ENCODE results near the gene TMEM121B. TPM values are rescaled to one million over a fixed set of nuclear protein-coding genes. Genes with fewer than 3 reads are reported as not detected.

TMEM121B gene
- total RNA-seq, 4 donors from 2014 or later = 0.51 to 1.7 (median 0.85) TPM

GRCh38 chr22:17145021-17145680 lies 24.0 kb upstream of the TMEM121B start:
- no peak for TF ChIP-seq CTCF (IDR thresholded peaks at IDR 0.05; ENCODE audit: low read depth)

DNA sequence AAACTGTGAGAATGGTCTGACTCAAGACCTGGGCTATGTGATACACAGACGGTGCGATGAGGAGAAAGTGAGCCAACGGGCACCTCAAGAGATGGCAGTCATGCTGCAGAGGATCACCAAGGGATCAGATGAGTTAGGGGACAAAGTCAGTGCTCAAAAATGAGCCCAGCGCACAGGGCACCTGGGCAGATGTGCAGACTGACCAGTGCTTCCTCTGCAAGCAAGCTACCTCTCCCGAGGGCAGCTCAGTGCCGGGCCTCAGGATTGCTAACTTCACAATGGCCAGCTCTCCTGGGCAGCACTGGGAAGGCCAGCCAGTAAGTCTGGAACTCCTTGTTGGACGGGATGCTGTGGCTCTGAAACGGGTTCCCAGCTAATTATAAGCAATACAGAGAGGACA lies 22.7 kb upstream of the TMEM121B start:
- TF ChIP-seq CTCF (IDR thresholded peaks at IDR 0.05; ENCODE audit: low read depth) = no peak

- TF ChIP-seq CTCF (IDR thresholded peaks at IDR 0.05; ENCODE audit: low read depth) = no peak
Observed at GRCh38 chr22:17143101-17143500, 21.9 kb upstream of the TMEM121B start.

- no peak for TF ChIP-seq CTCF (IDR thresholded peaks at IDR 0.05; ENCODE audit: low read depth)
Observed at GRCh38 chr22:17140826-17141766, 19.9 kb upstream of the TMEM121B start.

DNA sequence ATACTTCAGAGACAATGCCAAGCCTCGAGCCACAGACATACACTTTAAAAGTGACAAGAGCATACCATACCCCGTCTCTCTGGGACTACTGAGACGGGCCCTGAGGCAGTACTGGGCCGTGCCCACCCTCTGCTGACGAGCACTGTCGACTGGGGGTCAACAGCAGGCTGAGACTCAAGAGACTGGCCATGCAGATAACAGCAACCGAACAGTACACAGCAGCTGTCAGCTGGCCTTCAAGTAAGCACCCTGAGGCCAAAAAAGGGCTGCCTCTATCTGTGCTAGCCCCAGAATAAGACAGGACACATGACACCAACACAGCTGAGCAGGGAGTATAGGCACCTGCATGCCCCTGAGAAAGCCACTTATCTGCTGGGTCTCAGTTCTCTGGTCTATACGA lies 18.9 kb upstream of the TMEM121B start:
- TF ChIP-seq CTCF (IDR thresholded peaks at IDR 0.05; ENCODE audit: low read depth) = no peak

DNA sequence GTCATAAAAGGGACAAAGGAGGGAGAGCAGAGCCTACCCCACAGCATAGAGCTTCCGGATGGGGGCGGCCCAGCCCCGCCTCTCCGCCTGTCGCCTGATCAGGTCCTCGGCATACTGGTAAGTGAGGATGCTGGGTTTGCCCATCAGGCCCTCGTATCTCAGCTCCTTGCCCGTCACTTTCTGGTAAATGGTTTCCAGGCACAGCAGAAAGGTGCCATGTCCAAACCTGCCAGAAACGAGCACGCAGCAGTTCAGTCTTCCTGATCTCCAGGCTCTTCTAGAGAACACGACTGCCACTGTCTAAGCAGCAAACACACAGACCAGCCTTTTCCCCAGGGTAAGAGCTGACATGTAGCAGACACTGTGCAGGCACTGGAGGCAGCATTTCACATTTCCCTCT lies 17.4 kb upstream of the TMEM121B start:
- no peak for TF ChIP-seq CTCF (IDR thresholded peaks at IDR 0.05; ENCODE audit: low read depth)

DNA sequence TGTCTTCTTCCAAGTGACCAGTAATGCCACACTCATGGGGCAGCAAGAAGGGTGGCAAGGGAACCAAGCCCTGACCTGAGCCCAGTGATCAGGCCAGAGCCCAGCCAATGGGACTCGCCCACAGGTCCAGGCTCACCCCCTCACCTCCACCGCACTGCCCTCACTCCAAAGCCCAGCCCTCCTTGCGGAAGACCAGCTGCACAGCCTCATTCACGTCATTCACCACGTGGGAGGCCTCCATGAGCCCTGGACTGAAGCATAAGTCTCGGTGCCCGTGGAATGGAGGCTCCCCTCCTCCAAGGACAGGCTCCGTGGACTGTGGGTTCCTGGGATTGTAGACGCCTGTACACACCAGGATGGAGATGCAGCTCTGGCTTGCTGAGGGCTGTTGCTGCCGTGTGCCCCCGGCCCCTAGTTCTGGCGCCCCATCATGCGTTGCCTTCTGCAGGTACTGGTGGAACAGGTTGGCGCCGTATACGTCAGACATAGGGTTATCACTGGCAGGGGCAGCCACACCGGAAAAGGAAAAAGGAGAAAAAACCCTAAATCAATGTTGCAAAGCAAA lies 16.8 kb upstream of the TMEM121B start:
- no peak for TF ChIP-seq CTCF (IDR thresholded peaks at IDR 0.05; ENCODE audit: low read depth)

Measured in subcutaneous adipose tissue (tissue), 4 donors.